Suprapubic skin (tissue), 4 donors: ENCODE measurements around the gene HOXB3.

ENCODE experiments used
- CTCF ChIP-seq, 2 donors: fragments of 200-600 bp in 1 of 2; fragments of 450-650 bp in 1 of 2; sonication (generic) in 1 of 2; IDR thresholded peaks; one replicate each; pipeline ENCODE4 v1.5.1; 2016 to 2019; ENCODE audit warnings: antibody characterized with exemption in 2 of 2, mild to moderate bottlenecking in 1 of 2, moderate library complexity in 1 of 2
- POLR2A ChIP-seq, 2 donors: fragments of 450-650 bp; IDR thresholded peaks; one replicate each; pipeline ENCODE4 v1.6.1; 2017; ENCODE audit warnings: antibody characterized with exemption in 2 of 2, mild to moderate bottlenecking in 2 of 2, moderate library complexity in 2 of 2
- POLR2AphosphoS5 ChIP-seq, 3 donors: sonication (generic); formaldehyde crosslinking; IDR thresholded peaks; one replicate each; pipeline ENCODE4 v1.6.1; 2017; ENCODE audit warnings: antibody characterized with exemption in 3 of 3

GRCh38 chr17:48570325-48571023 is 19.6 kb downstream of the HOXB3 start:
- TF ChIP-seq CTCF (IDR thresholded peaks at IDR 0.05), result no peak
- no peak for TF ChIP-seq POLR2A (IDR thresholded peaks at IDR 0.05)
- TF ChIP-seq POLR2AphosphoS5 (IDR thresholded peaks at IDR 0.05), result no peak
